H1 (cell line): ENCODE data around the gene RAB11FIP3. TPM values are rescaled to one million over a fixed set of nuclear protein-coding genes. Genes with fewer than 3 reads are reported as not detected.

Experiments
- CBX5 ChIP-seq: fragments of 300-800, 300-1000 bp; sonication (generic); IDR thresholded peaks from 2 replicates; pipeline ENCODE4 v1.7.1; 2016; ENCODE audit warnings: antibody characterized with exemption, low read length, low read depth
- CHD7 ChIP-seq: fragments of 300-600 bp; sonication (generic); IDR thresholded peaks from 2 replicates; pipeline ENCODE4 v1.7.1; 2012; ENCODE audit warnings: low read length, moderate library complexity, mild to moderate bottlenecking, inconsistent platforms; ENCODE audit not compliant: insufficient replicate concordance
- CTCF ChIP-seq, 3 experiments: IDR thresholded peaks; 1 replicate in 2 of 3; 2 replicates in 1 of 3; pipeline versions ENCODE4 v1.5.1 to v1.6.1; 2011; ENCODE audit warnings: low read length in 3 of 3, mild to moderate bottlenecking in 3 of 3, inconsistent platforms in 2 of 3, low read depth in 1 of 3, moderate library complexity in 1 of 3; ENCODE audit not compliant: insufficient read depth in 1 of 3; ENCODE audit errors: control extremely low read depth in 1 of 3
- EGR1 ChIP-seq: IDR thresholded peaks from 2 replicates; pipeline ENCODE4 v1.6.1; 2011; ENCODE audit warnings: low read depth, low read length, borderline replicate concordance
- JUND ChIP-seq: IDR thresholded peaks from 2 replicates; pipeline ENCODE4 v1.6.1; 2011; ENCODE audit warnings: mild to moderate bottlenecking, improper control_type of control experiment, low read length
- TAF7 ChIP-seq: optimal IDR thresholded peaks from 2 replicates; pipeline ENCODE3; 2011; ENCODE audit warnings: low read depth, mild to moderate bottlenecking, inconsistent platforms, low read length, moderate library complexity, borderline replicate concordance
- polyA plus RNA-seq, 7 experiments: library from polyadenylated mRNA; depleted of rRNA in 3 of 7; stranded (reverse) in 5 of 7; unstranded in 2 of 7; fragments of >200 nt in 5 of 7; fragments of 200-250 nt in 2 of 7; gene quantifications; 1 replicate in 5 of 7; 2 replicates in 1 of 7; 4 replicates in 1 of 7; pipeline versions ENCODE4 v1.2.1 to v1.2.3, GENCODE V29; 2011 to 2013; ENCODE audit warnings: missing spikeins in 2 of 7, mixed read lengths in 2 of 7
- total RNA-seq: library from RNA; stranded (reverse); fragmentation: NEBNext Ultra II Directional; extraction: Animal tissue kit (Norgen Biotek cat#: 25700); gene quantifications from 2 replicates; pipeline ENCODE4 v1.2.1, GENCODE V29; 2021

The RAB11FIP3 gene
- total and polyA plus RNA-seq, 2 of the 8 experiments (the other 6 are each of a cell fraction or from before 2014, with no cell fraction given): 9.3 to 35.2 TPM

- TF ChIP-seq CHD7: no peak
- no peak for TF ChIP-seq EGR1
- TF ChIP-seq CTCF (IDR thresholded peaks at IDR 0.05; ENCODE audit: control extremely low read depth in 1 of 3, insufficient read depth in 1 of 3, low read depth in 1 of 3, low read length in 3 of 3): no peak
- TF ChIP-seq CBX5: no peak
- TF ChIP-seq JUND: no peak
- TF ChIP-seq TAF7: no peak
Observed at GRCh38 chr16:381789-382717, 43.4 kb upstream of the RAB11FIP3 start, which contains the start of gene PGAP6 (continued).
